H9 (cell line): ENCODE data around the gene HCFC1. TPM values are rescaled to one million over a fixed set of nuclear protein-coding genes. Genes with fewer than 3 reads are reported as not detected.

ENCODE experiments used
- DNase-seq: peaks from one replicate; pipeline ENCODE4 v3.0.0-alpha.2; 2017
- H2AFZ ChIP-seq: one replicate; pipeline ENCODE4 v1.6.1; 2013; ENCODE audit warnings: mild to moderate bottlenecking, low read length, control low read depth, moderate library complexity
- H2AK5ac ChIP-seq: 2 replicates; pipeline ENCODE4 v1.6.1; 2013; ENCODE audit warnings: low read length, control low read depth, mixed read lengths; ENCODE audit not compliant: insufficient read length
- H2BK120ac ChIP-seq: one replicate; pipeline ENCODE4 v1.6.1; 2013; ENCODE audit warnings: low read depth, mild to moderate bottlenecking, low read length, control low read depth, inconsistent platforms; ENCODE audit not compliant: poor library complexity, severe bottlenecking
- H2BK12ac ChIP-seq: 2 replicates; pipeline ENCODE4 v1.6.1; 2013; ENCODE audit warnings: low read length, control low read depth, mixed read lengths, low read depth; ENCODE audit not compliant: insufficient read length
- H2BK15ac ChIP-seq: 2 replicates; pipeline ENCODE4 v1.6.1; 2013; ENCODE audit warnings: low read depth, low read length, control low read depth
- H2BK20ac ChIP-seq: one replicate; pipeline ENCODE4 v1.6.1; 2013; ENCODE audit warnings: low read depth, mild to moderate bottlenecking, low read length, control low read depth, inconsistent platforms; ENCODE audit not compliant: poor library complexity, severe bottlenecking
- H2BK5ac ChIP-seq: 2 replicates; pipeline ENCODE4 v1.6.1; 2013; ENCODE audit warnings: low read length, control low read depth, mixed read lengths; ENCODE audit not compliant: insufficient read length
- H3K14ac ChIP-seq: 2 replicates; pipeline ENCODE4 v1.6.1; 2013; ENCODE audit warnings: low read length, control low read depth; ENCODE audit not compliant: insufficient read depth
- H3K18ac ChIP-seq: 2 replicates; pipeline ENCODE4 v1.6.1; 2013; ENCODE audit warnings: low read depth, mild to moderate bottlenecking, mixed read lengths, low read length, control low read depth; ENCODE audit not compliant: insufficient read length
- H3K23ac ChIP-seq: 2 replicates; pipeline ENCODE4 v1.6.1; 2013; ENCODE audit warnings: low read length, control low read depth, mixed read lengths, low read depth; ENCODE audit not compliant: insufficient read length
- H3K23me2 ChIP-seq: 2 replicates; pipeline ENCODE4 v1.6.1; 2013; ENCODE audit warnings: low read depth, mild to moderate bottlenecking, mixed read lengths, low read length, control low read depth; ENCODE audit not compliant: insufficient read length, poor library complexity, severe bottlenecking
- H3K27ac ChIP-seq: 2 replicates; pipeline ENCODE4 v1.5.1; 2013; ENCODE audit warnings: low read length, control low read depth, mixed read lengths, low read depth; ENCODE audit not compliant: insufficient read length
- H3K27me3 ChIP-seq: 2 replicates; pipeline ENCODE4 v1.6.1; 2013; ENCODE audit warnings: low read length, control low read depth, inconsistent platforms; ENCODE audit not compliant: insufficient read depth
- H3K4ac ChIP-seq: 2 replicates; pipeline ENCODE4 v1.6.1; 2013; ENCODE audit warnings: low read depth, mild to moderate bottlenecking, control low read depth, inconsistent platforms, low read length, moderate library complexity
- H3K4me1 ChIP-seq: 2 replicates; pipeline ENCODE4 v1.6.1; 2013; ENCODE audit warnings: low read length, control low read depth, inconsistent platforms; ENCODE audit not compliant: insufficient read depth
- H3K4me2 ChIP-seq: 2 replicates; pipeline ENCODE4 v1.6.1; 2013; ENCODE audit warnings: low read length, control low read depth, mixed read lengths; ENCODE audit not compliant: insufficient read length, insufficient read depth
- H3K56ac ChIP-seq: 2 replicates; pipeline ENCODE4 v1.6.1; 2013; ENCODE audit warnings: low read depth, mild to moderate bottlenecking, mixed read lengths, low read length, control low read depth; ENCODE audit not compliant: insufficient read length
- H3K79me1 ChIP-seq: 2 replicates; pipeline ENCODE4 v1.6.1; 2013; ENCODE audit warnings: low read depth, mild to moderate bottlenecking, moderate library complexity, low read length, control low read depth, inconsistent platforms; ENCODE audit not compliant: insufficient read depth, poor library complexity, severe bottlenecking
- H3K79me2 ChIP-seq: 2 replicates; pipeline ENCODE4 v1.6.1; 2013; ENCODE audit warnings: low read length, control low read depth, inconsistent platforms; ENCODE audit not compliant: insufficient read depth
- H3K9ac ChIP-seq: 2 replicates; pipeline ENCODE4 v1.6.1; 2013; ENCODE audit warnings: low read length, control low read depth, mixed read lengths; ENCODE audit not compliant: insufficient read length; ENCODE audit errors: extremely low read depth
- H3K9me3 ChIP-seq: one replicate; pipeline ENCODE4 v1.6.1; 2013; ENCODE audit warnings: low read depth, low read length, inconsistent platforms; ENCODE audit not compliant: control insufficient read depth
- H3T11ph ChIP-seq: one replicate; pipeline ENCODE4 v1.6.1; 2013; ENCODE audit warnings: mild to moderate bottlenecking, low read length, control low read depth, inconsistent platforms
- H4K20me1 ChIP-seq: one replicate; pipeline ENCODE4 v1.6.1; 2013; ENCODE audit not compliant: control insufficient read depth, insufficient read length, insufficient read depth
- H4K5ac ChIP-seq: 2 replicates; pipeline ENCODE4 v1.6.1; 2013; ENCODE audit warnings: low read depth, mild to moderate bottlenecking, mixed read lengths, low read length, control low read depth; ENCODE audit not compliant: insufficient read length
- H4K8ac ChIP-seq: replicated peaks from 2 replicates; pipeline ENCODE4 v1.6.1; 2013; ENCODE audit warnings: low read length, control low read depth, mixed read lengths, low read depth; ENCODE audit not compliant: insufficient read length
- H4K91ac ChIP-seq: 2 replicates; pipeline ENCODE4 v1.6.1; 2013; ENCODE audit warnings: low read depth, mild to moderate bottlenecking, moderate library complexity, mixed read lengths, low read length, control low read depth; ENCODE audit not compliant: insufficient read length
- H3K27ac Mint-ChIP-seq, 3 experiments: 2 replicates in 2 of 3; 3 replicates in 1 of 3; pipeline ENCODE4 v1.8.0; 2020 to 2021; ENCODE audit warnings: mixed read lengths in 3 of 3, mild to moderate bottlenecking in 1 of 3, moderate library complexity in 1 of 3
- H3K27me3 Mint-ChIP-seq: 2 replicates; pipeline ENCODE4 v1.8.0; 2021; ENCODE audit warnings: low read depth, mild to moderate bottlenecking, moderate library complexity, mixed read lengths
- H3K36me3 Mint-ChIP-seq, 3 experiments: 2 replicates in 2 of 3; 3 replicates in 1 of 3; pipeline ENCODE4 v1.8.0; 2020 to 2021; ENCODE audit warnings: low read depth in 3 of 3, mixed read lengths in 3 of 3; ENCODE audit not compliant: insufficient read depth in 1 of 3
- H3K4me1 Mint-ChIP-seq, 2 experiments: 2 replicates each; pipeline ENCODE4 v1.8.0; 2020; ENCODE audit warnings: mixed read lengths in 2 of 2
- H3K4me3 Mint-ChIP-seq, 2 experiments: 2 replicates in 1 of 2; 3 replicates in 1 of 2; pipeline ENCODE4 v1.8.0; 2020 to 2021; ENCODE audit warnings: mild to moderate bottlenecking in 2 of 2, mixed read lengths in 2 of 2, moderate library complexity in 1 of 2
- H3K9me3 Mint-ChIP-seq, 2 experiments: 2 replicates in 1 of 2; 3 replicates in 1 of 2; pipeline ENCODE4 v1.8.0; 2020; ENCODE audit warnings: mild to moderate bottlenecking in 2 of 2, mixed read lengths in 2 of 2, moderate library complexity in 1 of 2
- WGBS: extraction: QIAGEN DNeasy Blood & Tissue Kit; methylation state at CpG from one replicate; pipeline ENCODE4 v1.1.7; 2013; ENCODE audit warnings: missing lambda C conversion rate, low lambda C conversion rate, mixed read lengths; ENCODE audit not compliant: insufficient read length; ENCODE audit errors: extremely low coverage; 5-methylcytosine and 5-hydroxymethylcytosine counted together
- total RNA-seq: library from RNA; stranded (reverse); gene quantifications from 2 replicates; pipeline ENCODE4 v1.2.1, GENCODE V29; 2021
- TF ChIP-seq, protein P1 (sequence below): fragments of 200-600 bp; sonication (generic); conservative IDR thresholded peaks from 3 replicates; pipeline ENCODE4 v1.8.0; 2021; ENCODE audit warnings: antibody characterized with exemption, mild to moderate bottlenecking

Gene HCFC1
- total RNA-seq, 1 experiment from 2014 or later = 144 TPM

- no peaks in the 10 kb centered on the region for H4K20me1 ChIP-seq
- Mint-ChIP-seq H3K9me3 (peaks cover 64 to 74% of the 10 kb centered on the region in 2 experiments), H3K4me1 (no peaks in the 10 kb centered on the region), H3K27me3 (no peaks in the 10 kb centered on the region; the same call in 1 of the 2 replicates), H3K4me3 (no peak overlapping the region), H3K27ac (no peak overlapping the region), H3K36me3 (peaks cover 5% of the 10 kb centered on the region in 3 experiments; a peak in 4 of 7 replicates)
- DNase-seq = no peak
- H3K18ac ChIP-seq = no peak overlapping the region
- no CpG with 5 or more reads among the region's 3 CpGs for WGBS
- H2BK12ac ChIP-seq = no peak overlapping the region
- peaks cover 14% of the 10 kb centered on the region for H3K9me3 ChIP-seq
- H2BK15ac ChIP-seq = no peak overlapping the region
- H2BK5ac ChIP-seq = no peak overlapping the region
- H3K56ac ChIP-seq = no peak overlapping the region
- no peak overlapping the region for H2AK5ac ChIP-seq
- TF ChIP-seq, protein P1, sequence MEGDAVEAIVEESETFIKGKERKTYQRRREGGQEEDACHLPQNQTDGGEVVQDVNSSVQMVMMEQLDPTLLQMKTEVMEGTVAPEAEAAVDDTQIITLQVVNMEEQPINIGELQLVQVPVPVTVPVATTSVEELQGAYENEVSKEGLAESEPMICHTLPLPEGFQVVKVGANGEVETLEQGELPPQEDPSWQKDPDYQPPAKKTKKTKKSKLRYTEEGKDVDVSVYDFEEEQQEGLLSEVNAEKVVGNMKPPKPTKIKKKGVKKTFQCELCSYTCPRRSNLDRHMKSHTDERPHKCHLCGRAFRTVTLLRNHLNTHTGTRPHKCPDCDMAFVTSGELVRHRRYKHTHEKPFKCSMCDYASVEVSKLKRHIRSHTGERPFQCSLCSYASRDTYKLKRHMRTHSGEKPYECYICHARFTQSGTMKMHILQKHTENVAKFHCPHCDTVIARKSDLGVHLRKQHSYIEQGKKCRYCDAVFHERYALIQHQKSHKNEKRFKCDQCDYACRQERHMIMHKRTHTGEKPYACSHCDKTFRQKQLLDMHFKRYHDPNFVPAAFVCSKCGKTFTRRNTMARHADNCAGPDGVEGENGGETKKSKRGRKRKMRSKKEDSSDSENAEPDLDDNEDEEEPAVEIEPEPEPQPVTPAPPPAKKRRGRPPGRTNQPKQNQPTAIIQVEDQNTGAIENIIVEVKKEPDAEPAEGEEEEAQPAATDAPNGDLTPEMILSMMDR = no peak
- no peak overlapping the region for H2AFZ ChIP-seq
- H3K27ac ChIP-seq = no peak overlapping the region
- no peak overlapping the region for H3K23ac ChIP-seq
- H2BK20ac ChIP-seq = no peak overlapping the region
- no peak overlapping the region for H4K8ac ChIP-seq
- no peaks in the 10 kb centered on the region for H3K23me2 ChIP-seq
- no peaks in the 10 kb centered on the region for H3K79me2 ChIP-seq
- H3K14ac ChIP-seq = no peak overlapping the region
- H3K9ac ChIP-seq = no peak overlapping the region
- H2BK120ac ChIP-seq = no peak overlapping the region
- no peaks in the 10 kb centered on the region for H3K4me1 ChIP-seq
- no peaks in the 10 kb centered on the region for H3K27me3 ChIP-seq
- H3T11ph ChIP-seq = no peak overlapping the region
- H3K4ac ChIP-seq = no peak overlapping the region
- no peak overlapping the region for H4K5ac ChIP-seq
- no peak overlapping the region for H3K4me2 ChIP-seq
- H3K79me1 ChIP-seq = no peaks in the 10 kb centered on the region
- H4K91ac ChIP-seq = no peak overlapping the region
Observed at GRCh38 chrX:153991013-153991580, 19.5 kb upstream of the HCFC1 start.
